Duodenal mucosa (tissue), 2 donors: ENCODE data around the gene JPH2.

ENCODE experiments used
- H3K27ac ChIP-seq: one replicate; pipeline ENCODE4 v1.7.0; 2013; ENCODE audit warnings: low read depth, low read length
- H3K27me3 ChIP-seq, 2 donors: one replicate each; pipeline ENCODE4 v1.7.0; 2013; ENCODE audit warnings: low read length in 2 of 2, control low read depth in 1 of 2; ENCODE audit not compliant: insufficient read depth in 2 of 2, control insufficient read depth in 1 of 2
- H3K36me3 ChIP-seq, 2 donors: one replicate each; pipeline ENCODE4 v1.7.0; 2013; ENCODE audit warnings: low read length in 2 of 2, control low read depth in 1 of 2; ENCODE audit not compliant: insufficient read depth in 2 of 2, control insufficient read depth in 1 of 2
- H3K4me1 ChIP-seq, 2 donors: one replicate each; pipeline ENCODE4 v1.7.0; 2013; ENCODE audit warnings: low read length in 2 of 2, control low read depth in 1 of 2; ENCODE audit not compliant: insufficient read depth in 2 of 2, control insufficient read depth in 1 of 2
- H3K4me3 ChIP-seq, 2 donors: one replicate each; pipeline ENCODE4 v1.7.0; 2013; ENCODE audit warnings: low read length in 2 of 2, low read depth in 1 of 2
- H3K9ac ChIP-seq, 2 donors: one replicate each; pipeline ENCODE4 v1.7.0; 2013; ENCODE audit warnings: low read length in 2 of 2, low read depth in 1 of 2
- H3K9me3 ChIP-seq, 2 donors: one replicate each; pipeline ENCODE4 v1.7.0; 2013; ENCODE audit warnings: low read length in 2 of 2, control low read depth in 1 of 2; ENCODE audit not compliant: control insufficient read depth in 1 of 2

The JPH2 gene

GRCh38 chr20:44211177-44212039 lies 24.4 kb upstream of the JPH2 start:
- H3K9ac ChIP-seq, result peak overlapping the region; percentile 90 to 92
- peaks cover 0 to 5% of the 10 kb centered on the region in 2 donors for H3K36me3 ChIP-seq
- H3K27ac ChIP-seq, result peak overlapping the region; percentile 88
- H3K4me1 ChIP-seq, result peaks cover 30 to 38% of the 10 kb centered on the region in 2 donors
- H3K4me3 ChIP-seq, result peak overlapping the region; percentile 84 to 89
- H3K9me3 ChIP-seq, result no peaks in the 10 kb centered on the region
- H3K27me3 ChIP-seq, result no peaks in the 10 kb centered on the region

- Histone ChIP-seq H3K27ac (peak within 1 kb of the TSS; percentile 95), H3K9ac (peak within 1 kb of the TSS; percentile 97 to 99), H3K27me3 (no peaks in the 10 kb centered on the region), H3K36me3 (peaks cover 0 to 8% of the 10 kb centered on the region in 2 donors), H3K9me3 (no peaks in the 10 kb centered on the region), H3K4me1 (peaks cover 30 to 42% of the 10 kb centered on the region in 2 donors), H3K4me3 (peak within 1 kb of the TSS; percentile 92 to 96)
Observed at GRCh38 chr20:44210406-44211176, 23.6 kb upstream of the JPH2 start, which contains the start of gene OSER1. OSER1 (minus strand) TSS chr20:44210771; CDS start chr20:44206957, 3,814 bp downstream.

GRCh38 chr20:44209686-44210405 lies 22.9 kb upstream of the JPH2 start:
- H3K9me3 ChIP-seq, result no peaks in the 10 kb centered on the region

DNA sequence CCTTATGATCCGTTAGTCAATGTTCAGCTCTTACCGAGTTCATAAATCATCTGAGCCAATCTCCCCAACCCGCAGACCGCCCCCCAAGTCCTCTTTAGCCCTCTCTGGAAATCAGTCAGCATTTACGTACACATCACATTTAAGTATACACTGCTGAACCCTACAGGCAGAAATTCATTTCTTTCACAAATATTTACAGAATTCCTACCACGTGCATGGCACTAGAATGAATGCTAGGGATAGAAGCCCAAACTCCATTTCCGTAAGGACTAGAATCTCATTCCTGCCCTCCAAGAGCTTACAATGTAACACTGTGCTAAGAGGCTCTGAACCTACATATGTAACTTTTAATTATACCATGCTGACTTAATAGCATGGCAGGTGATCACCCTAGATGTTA lies 21.8 kb upstream of the JPH2 start:
- Histone ChIP-seq H3K4me3 (peak overlapping the region; percentile 92 to 96), H3K36me3 (peaks cover 0 to 18% of the 10 kb centered on the region in 2 donors), H3K9ac (peak overlapping the region; percentile 97 to 99), H3K27ac (no peak overlapping the region), H3K27me3 (no peaks in the 10 kb centered on the region), H3K9me3 (no peaks in the 10 kb centered on the region), H3K4me1 (peaks cover 34 to 42% of the 10 kb centered on the region in 2 donors)

More at GRCh38 chr20:44209686-44210405, 22.9 kb upstream of the JPH2 start:
- Histone ChIP-seq H3K4me3 (peak overlapping the region; percentile 92 to 96), H3K4me1 (peaks cover 30 to 42% of the 10 kb centered on the region in 2 donors), H3K27me3 (no peaks in the 10 kb centered on the region), H3K27ac (peak overlapping the region; percentile 95), H3K36me3 (peaks cover 0 to 14% of the 10 kb centered on the region in 2 donors), H3K9ac (peak overlapping the region; percentile 97 to 99)

DNA sequence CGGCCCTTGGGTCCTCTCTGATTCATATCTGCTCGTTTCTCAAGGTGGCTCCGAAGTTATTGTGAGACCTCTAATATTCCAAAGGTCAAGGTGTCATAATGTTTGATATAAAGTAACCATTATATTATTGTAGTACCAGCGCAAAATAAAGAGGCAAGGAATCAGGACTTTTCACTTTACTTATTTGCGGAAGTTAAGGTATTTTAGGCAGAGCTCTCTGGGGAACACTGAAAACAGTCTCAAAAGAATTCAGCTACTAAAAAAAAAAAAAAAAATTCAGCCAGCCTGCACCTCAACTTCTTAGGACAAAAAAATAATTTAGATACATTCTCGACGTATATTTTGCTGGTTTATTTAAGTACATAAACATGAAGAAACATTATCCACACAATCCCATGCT lies 21.2 kb upstream of the JPH2 start:
- Histone ChIP-seq H3K4me1 (peaks cover 34 to 42% of the 10 kb centered on the region in 2 donors), H3K9ac (peak overlapping the region; percentile 97 to 99), H3K27ac (no peak overlapping the region), H3K9me3 (no peaks in the 10 kb centered on the region), H3K36me3 (peaks cover under 1 to 20% of the 10 kb centered on the region in 2 donors), H3K27me3 (no peaks in the 10 kb centered on the region), H3K4me3 (peak overlapping the region; percentile 92 to 96)

DNA sequence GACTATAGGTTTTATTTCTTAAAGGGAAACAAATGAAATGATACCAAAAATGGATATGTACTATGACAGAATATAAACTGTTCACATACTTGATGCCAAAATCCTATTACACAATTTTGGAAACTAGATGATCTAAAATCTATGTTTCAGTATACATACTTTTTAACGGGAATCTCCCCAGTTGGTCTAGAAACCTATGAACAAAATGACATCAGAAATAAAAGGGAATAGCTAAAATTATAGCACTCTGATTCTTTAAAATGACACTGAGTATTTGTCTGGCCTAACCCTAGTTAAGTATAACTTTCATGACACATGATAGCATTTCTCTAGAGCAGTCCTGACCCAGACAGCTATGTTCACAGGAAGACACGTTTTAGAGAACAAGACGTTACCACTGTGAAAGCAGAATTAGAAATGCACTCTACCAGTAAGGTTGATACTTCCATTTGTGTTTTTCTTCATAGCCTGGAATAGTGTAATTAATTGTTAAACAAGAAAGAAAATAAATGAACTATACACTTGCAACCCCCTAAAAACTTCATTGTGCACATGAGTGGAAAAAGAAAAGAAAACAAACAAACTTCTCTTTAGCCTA lies 20.2 kb upstream of the JPH2 start:
- H3K27ac ChIP-seq, result no peak overlapping the region
- H3K9ac ChIP-seq, result no peak overlapping the region
- H3K27me3 ChIP-seq, result no peaks in the 10 kb centered on the region
- H3K4me1 ChIP-seq, result peaks cover 34 to 42% of the 10 kb centered on the region in 2 donors
- H3K4me3 ChIP-seq, result no peak overlapping the region
- H3K9me3 ChIP-seq, result no peaks in the 10 kb centered on the region
- peaks cover 5 to 29% of the 10 kb centered on the region in 2 donors for H3K36me3 ChIP-seq

DNA sequence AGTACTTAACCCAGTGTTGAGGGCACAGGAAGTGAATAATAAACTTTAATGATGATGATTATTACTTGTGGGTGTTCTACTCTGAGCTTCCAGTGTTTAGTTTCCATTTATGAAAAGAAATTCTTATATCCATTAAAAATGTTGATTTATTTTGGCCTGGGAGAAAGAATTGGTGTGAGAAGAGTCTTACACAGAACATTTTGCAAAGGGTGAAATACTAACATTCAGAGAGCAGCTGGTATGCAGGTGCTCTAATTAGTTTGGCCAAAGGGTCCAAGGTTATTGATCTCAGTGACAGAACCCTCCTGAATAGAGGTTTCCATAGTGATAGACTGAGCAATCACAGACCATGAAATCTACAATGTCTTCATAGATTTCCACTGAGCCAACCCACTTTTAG lies 19.1 kb upstream of the JPH2 start:
- H3K27ac ChIP-seq, result no peak overlapping the region
- peaks cover 26 to 36% of the 10 kb centered on the region in 2 donors for H3K4me1 ChIP-seq
- no peak overlapping the region for H3K4me3 ChIP-seq
- no peaks in the 10 kb centered on the region for H3K27me3 ChIP-seq
- H3K9ac ChIP-seq, result no peak overlapping the region
- H3K9me3 ChIP-seq, result no peaks in the 10 kb centered on the region
- peaks cover 12 to 40% of the 10 kb centered on the region in 2 donors for H3K36me3 ChIP-seq

GRCh38 chr20:44204832-44205215 lies 17.8 kb upstream of the JPH2 start:
- no peak overlapping the region for H3K4me3 ChIP-seq
- no peak overlapping the region for H3K9ac ChIP-seq
- H3K9me3 ChIP-seq, result no peaks in the 10 kb centered on the region
- peaks cover 16 to 53% of the 10 kb centered on the region in 2 donors for H3K36me3 ChIP-seq
- no peak overlapping the region for H3K27ac ChIP-seq
- no peaks in the 10 kb centered on the region for H3K27me3 ChIP-seq
- H3K4me1 ChIP-seq, result peaks cover 26 to 36% of the 10 kb centered on the region in 2 donors

- Histone ChIP-seq H3K9me3 (no peaks in the 10 kb centered on the region), H3K27me3 (no peaks in the 10 kb centered on the region), H3K4me3 (no peak overlapping the region), H3K9ac (no peak overlapping the region), H3K4me1 (peaks cover 22 to 31% of the 10 kb centered on the region in 2 donors), H3K27ac (no peak overlapping the region), H3K36me3 (peaks cover 21 to 58% of the 10 kb centered on the region in 2 donors)
Observed at GRCh38 chr20:44204156-44204831, 17.3 kb upstream of the JPH2 start.
